K562 (cell line): ENCODE data around the gene CCDC70. TPM values are rescaled to one million over a fixed set of nuclear protein-coding genes. Genes with fewer than 3 reads are reported as not detected.

Experiments used
- ATAC-seq: fragments of 200-7000 bp; cut with Tn5 transposase; 3 replicates; pipeline ENCODE4 v1.9.1; 2020; ENCODE audit warnings: moderate library complexity
- BruUV-seq: library from RNA; stranded (reverse); fragments of 400-500 nt; replicated peaks from 2 replicates; lab custom pipeline; 2021; lab: Mats Ljungman, UMichigan
- CTCF ChIA-PET: fragments of 300-600 bp; formaldehyde crosslinking; extraction: SDS; loops from one replicate; lab custom pipeline; 2021; ENCODE audit warnings: low intra/inter-chr PET ratio; lab: Yijun Ruan, JAX
- POLR2A ChIA-PET: fragments of 300-600, 350-650 bp; sonication (Branson Sonifier 250); formaldehyde crosslinking; extraction: SDS; loops from one replicate; lab custom pipeline; 2021; ENCODE audit warnings: antibody characterized with exemption, inconsistent platforms; lab: Yijun Ruan, JAX
- DNase-seq, 4 experiments: peaks; one replicate each; pipeline versions ENCODE4 v3.0.0 to v3.0.0-alpha.2; 2011 to 2018; ENCODE audit warnings: low spot score in 3 of 4, mixed read lengths in 3 of 4; ENCODE audit errors: extremely low read depth in 1 of 4
- FAIRE-seq: peaks from 2 replicates; lab custom pipeline; 2011; peaks lifted over from hg19 to GRCh38; lab: Jason Lieb, UNC
- H2AFZ ChIP-seq: 2 replicates; pipeline ENCODE4 v1.6.0; 2011; ENCODE audit warnings: low read depth, low read length, control low read depth, inconsistent platforms
- H3K27ac ChIP-seq: fragments of 200-600 bp; 3 replicates; pipeline ENCODE4 v1.8.0; 2011; ENCODE audit warnings: low read depth, mild to moderate bottlenecking, control low read depth, inconsistent platforms, low read length, moderate library complexity, mixed read lengths; ENCODE audit errors: extremely low read depth
- H3K27me3 ChIP-seq, 2 experiments: fragments of 300-600 bp in 1 of 2; 2 replicates in 1 of 2; 3 replicates in 1 of 2; pipeline versions ENCODE4 v1.6.0 to v1.8.0; 2011; ENCODE audit warnings: inconsistent platforms in 2 of 2, low read length in 2 of 2, mild to moderate bottlenecking in 1 of 2, mixed read lengths in 1 of 2, moderate library complexity in 1 of 2; ENCODE audit not compliant: control insufficient read depth in 2 of 2, insufficient read depth in 2 of 2
- H3K36me3 ChIP-seq: fragments of 300-600 bp; 3 replicates; pipeline ENCODE4 v1.8.0; 2011; ENCODE audit warnings: mild to moderate bottlenecking, low read length, inconsistent platforms; ENCODE audit not compliant: control insufficient read depth, insufficient read depth
- H3K4me1 ChIP-seq, 2 experiments: fragments of 200-600 bp in 1 of 2; replicated peaks in 1 of 2; 2 replicates in 1 of 2; 3 replicates in 1 of 2; pipeline versions ENCODE4 v1.5.1 to v1.8.0; 2011; ENCODE audit warnings: inconsistent platforms in 2 of 2, low read length in 2 of 2, mild to moderate bottlenecking in 1 of 2, mixed read lengths in 1 of 2, moderate library complexity in 1 of 2; ENCODE audit not compliant: control insufficient read depth in 2 of 2, insufficient read depth in 2 of 2
- H3K4me2 ChIP-seq: 2 replicates; pipeline ENCODE4 v1.6.1; 2011; ENCODE audit warnings: low read length, control low read depth, inconsistent platforms, mixed read lengths; ENCODE audit not compliant: insufficient read depth
- H3K4me3 ChIP-seq: fragments of 200-600 bp; sonication (generic), shearing (Covaris generic); 2 replicates; pipeline ENCODE4 v1.5.1; 2016; ENCODE audit warnings: control low read depth, inconsistent platforms
- H3K79me2 ChIP-seq: fragments of 200-600 bp; 3 replicates; pipeline ENCODE4 v1.8.0; 2011; ENCODE audit warnings: low read length, inconsistent platforms; ENCODE audit not compliant: control insufficient read depth, insufficient read depth
- H3K9ac ChIP-seq, 2 experiments: 2 replicates each; pipeline versions ENCODE4 v1.6.0 to v1.6.1; 2011; ENCODE audit warnings: low read depth in 2 of 2, low read length in 2 of 2, control low read depth in 1 of 2, inconsistent platforms in 1 of 2, mild to moderate bottlenecking in 1 of 2, mixed read lengths in 1 of 2; ENCODE audit not compliant: insufficient read depth in 1 of 2
- H3K9me1 ChIP-seq: one replicate; pipeline ENCODE4 v1.6.0; 2011; ENCODE audit warnings: inconsistent platforms, mild to moderate bottlenecking, low read length, moderate library complexity; ENCODE audit not compliant: control insufficient read depth, insufficient read depth
- H3K9me3 ChIP-seq: replicated peaks from 2 replicates; pipeline ENCODE4 v1.5.1; 2011; ENCODE audit warnings: low read depth, low read length, inconsistent platforms; ENCODE audit not compliant: control insufficient read depth, insufficient read depth
- H4K20me1 ChIP-seq: replicated peaks from 2 replicates; pipeline ENCODE4 v1.6.1; 2011; ENCODE audit warnings: low read length, inconsistent platforms, mixed read lengths; ENCODE audit not compliant: control insufficient read depth, insufficient read depth
- BCLAF1 ChIP-seq, 2 experiments: fragments of 450-650 bp in 1 of 2; IDR thresholded peaks; 2 replicates each; pipeline ENCODE4 v1.6.1; 2011 to 2017; ENCODE audit warnings: low read depth in 2 of 2, antibody characterized with exemption in 1 of 2, borderline replicate concordance in 1 of 2, low read length in 1 of 2, mild to moderate bottlenecking in 1 of 2, mixed read lengths in 1 of 2; ENCODE audit not compliant: control insufficient read depth in 1 of 2
- CBX3 ChIP-seq, 2 experiments: IDR thresholded peaks; 1 replicate in 1 of 2; 2 replicates in 1 of 2; pipeline ENCODE4 v1.6.1; 2012; ENCODE audit warnings: inconsistent platforms in 2 of 2, low read length in 2 of 2, borderline replicate concordance in 1 of 2, control low read depth in 1 of 2
- DMBX1 ChIP-seq: fragments of 250-450 bp; sonication (Bioruptor Pico); IDR thresholded peaks from 2 replicates; pipeline ENCODE4 v1.8.0; 2022; ENCODE audit warnings: inconsistent platforms, mild to moderate bottlenecking, moderate library complexity, borderline replicate concordance
- E4F1 ChIP-seq: fragments of 250-450 bp; sonication (Bioruptor Pico); IDR thresholded peaks from 2 replicates; pipeline ENCODE4 v1.5.0; 2021; ENCODE audit warnings: mild to moderate bottlenecking, borderline replicate concordance
- FUS ChIP-seq: fragments of 200-400 bp; formaldehyde crosslinking; optimal IDR thresholded peaks from 2 replicates; pipeline ENCODE3; 2017; ENCODE audit warnings: low read depth, low read length
- HSF4 ChIP-seq: fragments of 250-450 bp; sonication (Bioruptor Pico); IDR thresholded peaks from 2 replicates; pipeline ENCODE4 v2.1.2; 2022; ENCODE audit warnings: mild to moderate bottlenecking, moderate library complexity, borderline replicate concordance
- KLF13 ChIP-seq: fragments of 450-650 bp; IDR thresholded peaks from 2 replicates; pipeline ENCODE4 v1.6.1; 2016; ENCODE audit warnings: missing genetic modification characterization, low read depth, mild to moderate bottlenecking, missing compliant biosample characterization, moderate library complexity, borderline replicate concordance
- LEF1 ChIP-seq: fragments of 450-650 bp; IDR thresholded peaks from 2 replicates; pipeline ENCODE4 v1.6.1; 2016; ENCODE audit warnings: mild to moderate bottlenecking
- PTRF ChIP-seq: fragments of 450-650 bp; IDR thresholded peaks from 2 replicates; pipeline ENCODE4 v1.6.1; 2016; ENCODE audit warnings: mild to moderate bottlenecking, missing genetic modification characterization, missing compliant biosample characterization
- RBM17 ChIP-seq: fragments of 200-400 bp; formaldehyde crosslinking; IDR thresholded peaks from 2 replicates; pipeline ENCODE4 v1.6.1; 2017; ENCODE audit warnings: low read depth, mild to moderate bottlenecking, low read length, borderline replicate concordance
- ZBED1 ChIP-seq: IDR thresholded peaks from 2 replicates; pipeline ENCODE4 v1.6.1; 2014
- ZNF282 ChIP-seq: sonication (generic); formaldehyde crosslinking; IDR thresholded peaks from 2 replicates; pipeline ENCODE4 v1.8.1; 2023; ENCODE audit warnings: missing genetic modification reagents
- ZZZ3 ChIP-seq: fragments of 450-650 bp; IDR thresholded peaks from 2 replicates; pipeline ENCODE4 v1.6.1; 2016; ENCODE audit warnings: antibody characterized with exemption, mild to moderate bottlenecking, moderate library complexity
- WGBS: fragments of 100-300 bp; shearing (Covaris generic); methylation state at CpG from one replicate; pipeline ENCODE4 v1.1.6; 2016; ENCODE audit warnings: low coverage, mixed read lengths; ENCODE audit not compliant: insufficient coverage; ENCODE audit errors: missing lambda C conversion rate; 5-methylcytosine and 5-hydroxymethylcytosine counted together
- in situ Hi-C: fragments of 300-500 bp; cut with MboI; formaldehyde crosslinking; loops from 4 replicates; pipeline ENCODE4 v1.15.0; 2018; ENCODE audit warnings: inconsistent platforms, mixed read lengths
- intact Hi-C: fragments of 100-400 bp; cut with micrococcal nuclease; formaldehyde crosslinking; loops from 2 replicates; pipeline ENCODE4 v1.14.2; 2022
- polyA plus RNA-seq, 8 experiments: library from polyadenylated mRNA; depleted of rRNA in 4 of 8; stranded (reverse) in 5 of 8; unstranded in 3 of 8; fragments of >200 nt; fragmentation: Nextera tagmentation in 2 of 8; fragmentation: Illumina TruSeq in 1 of 8; extraction: Ambion mirVana in 2 of 8; extraction: Trizol in 1 of 8; gene quantifications; 2 replicates each; pipeline versions ENCODE4 v1.2.1 to v1.2.3, GENCODE V29; 2011 to 2014; ENCODE audit warnings: inconsistent platforms in 1 of 8, missing spikeins in 1 of 8
- total RNA-seq, 7 experiments: library from RNA; depleted of rRNA in 6 of 7; stranded (reverse); fragments of >200 nt in 6 of 7; fragmentation: Illumina TruSeq in 2 of 7; extraction: Trizol in 2 of 7; gene quantifications; 2 replicates each; pipeline versions ENCODE4 v1.2.1 to v1.2.3, GENCODE V29; 2011 to 2021; ENCODE audit warnings: low replicate concordance in 1 of 7
- TF ChIP-seq, protein P1 (sequence below): fragments of 250-450 bp; sonication (Bioruptor Pico); IDR thresholded peaks from 2 replicates; pipeline ENCODE4 v1.8.0; 2022; ENCODE audit warnings: inconsistent platforms

Gene CCDC70
- total and polyA plus RNA-seq, 9 of the 15 experiments (the other 6 are each of a cell fraction or from before 2014, with no cell fraction given), result not detected

- TF ChIP-seq ZNF282 (CRISPR knock-in tag), result no peak
- TF ChIP-seq RBM17, result no peak
- TF ChIP-seq ZBED1, result no peak
- TF ChIP-seq PTRF, result no peak
- TF ChIP-seq LEF1, result no peak
Measured at GRCh38 chr13:51833980-51834379, 27.8 kb upstream of the CCDC70 start (continued).

GRCh38 chr13:51834581-51835171, 27.1 kb upstream of the CCDC70 start:
- Histone ChIP-seq H3K4me1 (no peaks in the 10 kb centered on the region; a peak in 1 of 5 replicates), H2AFZ (no peak overlapping the region), H3K9me1 (no peaks in the 10 kb centered on the region), H3K27me3 (peaks cover 2 to 16% of the 10 kb centered on the region in 2 experiments; a peak in 2 of 5 replicates), H4K20me1 (no peaks in the 10 kb centered on the region), H3K79me2 (no peaks in the 10 kb centered on the region), H3K36me3 (no peaks in the 10 kb centered on the region), H3K9me3 (no peaks in the 10 kb centered on the region), H3K9ac (no peak overlapping the region), H3K27ac (no peak overlapping the region), H3K4me2 (no peak overlapping the region), H3K4me3 (no peak overlapping the region)
- in situ Hi-C loops (no loop called here), intact Hi-C loops (no loop called here)
- DNase-seq (no peak), FAIRE-seq (no peak), ATAC-seq (no peak)
- 10% methylated on average over 6 of the region's 7 CpGs for WGBS
- BruUV-seq, result no TSS peak
- ChIA-PET CTCF (no interaction called here), POLR2A (no interaction called here)
- TF ChIP-seq, protein P1, sequence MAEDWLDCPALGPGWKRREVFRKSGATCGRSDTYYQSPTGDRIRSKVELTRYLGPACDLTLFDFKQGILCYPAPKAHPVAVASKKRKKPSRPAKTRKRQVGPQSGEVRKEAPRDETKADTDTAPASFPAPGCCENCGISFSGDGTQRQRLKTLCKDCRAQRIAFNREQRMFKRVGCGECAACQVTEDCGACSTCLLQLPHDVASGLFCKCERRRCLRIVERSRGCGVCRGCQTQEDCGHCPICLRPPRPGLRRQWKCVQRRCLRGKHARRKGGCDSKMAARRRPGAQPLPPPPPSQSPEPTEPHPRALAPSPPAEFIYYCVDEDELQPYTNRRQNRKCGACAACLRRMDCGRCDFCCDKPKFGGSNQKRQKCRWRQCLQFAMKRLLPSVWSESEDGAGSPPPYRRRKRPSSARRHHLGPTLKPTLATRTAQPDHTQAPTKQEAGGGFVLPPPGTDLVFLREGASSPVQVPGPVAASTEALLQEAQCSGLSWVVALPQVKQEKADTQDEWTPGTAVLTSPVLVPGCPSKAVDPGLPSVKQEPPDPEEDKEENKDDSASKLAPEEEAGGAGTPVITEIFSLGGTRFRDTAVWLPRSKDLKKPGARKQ (CRISPR knock-in tag), result no peak
- no peak for TF ChIP-seq HSF4 (CRISPR knock-in tag)
- TF ChIP-seq ZZZ3, result no peak
- no peak for TF ChIP-seq KLF13 (tag)
- TF ChIP-seq E4F1, result no peak
- TF ChIP-seq FUS, result no peak
- no peak for TF ChIP-seq DMBX1 (CRISPR knock-in tag)
- no peak for TF ChIP-seq BCLAF1 (IDR thresholded peaks at IDR 0.05; ENCODE audit: borderline replicate concordance in 1 of 2, control insufficient read depth in 1 of 2, low read depth in 2 of 2, low read length in 1 of 2)
- TF ChIP-seq CBX3 (IDR thresholded peaks at IDR 0.05; ENCODE audit: borderline replicate concordance in 1 of 2, low read length in 2 of 2), result no peak
